GM23338 (cell line): Measurements from ENCODE around the gene ENDOV.

Experiments
- EZH2 ChIP-seq: fragments of 200-600 bp; sonication (generic); IDR thresholded peaks from one replicate; pipeline ENCODE4 v1.8.0; 2017; ENCODE audit warnings: antibody characterized with exemption, mild to moderate bottlenecking, low read depth; ENCODE audit not compliant: unreplicated experiment
- POLR2AphosphoS5 ChIP-seq: IDR thresholded peaks from 2 replicates; pipeline ENCODE4 v1.6.1; 2016; ENCODE audit warnings: antibody characterized with exemption, low read depth
- TF ChIP-seq, protein P1 (sequence below), 2 experiments: fragments of 200-600 bp in 1 of 2; sonication (generic) in 1 of 2; conservative IDR thresholded peaks; 2 replicates each; pipeline versions ENCODE4 v1.5.1 to v1.6.1; 2016 to 2017; ENCODE audit warnings: antibody characterized with exemption in 2 of 2, low read depth in 2 of 2, mild to moderate bottlenecking in 2 of 2, moderate library complexity in 1 of 2

DNA sequence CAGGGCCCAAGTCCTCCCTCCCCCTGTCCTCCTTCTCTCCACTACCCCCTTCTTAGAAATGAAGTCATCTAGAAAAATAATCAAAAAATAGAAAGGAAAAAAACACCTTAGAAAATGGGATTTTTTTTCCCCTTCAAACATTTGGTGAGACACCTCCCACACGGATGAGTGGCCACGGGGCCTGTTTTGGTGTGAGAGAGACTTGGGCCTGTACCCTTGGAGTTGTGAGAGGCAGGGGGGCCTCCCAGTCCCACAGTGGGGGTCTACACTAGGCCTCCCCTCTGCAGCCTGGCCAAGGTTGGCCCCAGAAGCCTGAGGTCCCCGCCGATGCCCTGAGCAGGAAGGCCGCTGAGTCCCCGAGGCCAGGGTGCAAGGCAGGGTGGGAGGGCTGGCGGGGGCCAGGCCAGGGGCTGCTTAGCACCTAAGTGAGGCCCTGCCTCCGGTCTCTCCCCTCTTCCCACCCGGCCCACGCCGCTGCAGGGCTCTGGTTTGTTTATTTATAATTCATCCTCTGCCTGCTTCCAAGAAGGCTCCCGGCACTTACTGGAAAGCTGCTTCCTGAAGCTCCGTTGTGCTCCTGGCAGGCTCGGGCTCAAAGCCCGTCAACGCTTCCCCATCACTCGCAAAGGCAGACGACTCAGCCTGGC lies 35.1 kb downstream of the ENDOV start:
- TF ChIP-seq, protein P1, sequence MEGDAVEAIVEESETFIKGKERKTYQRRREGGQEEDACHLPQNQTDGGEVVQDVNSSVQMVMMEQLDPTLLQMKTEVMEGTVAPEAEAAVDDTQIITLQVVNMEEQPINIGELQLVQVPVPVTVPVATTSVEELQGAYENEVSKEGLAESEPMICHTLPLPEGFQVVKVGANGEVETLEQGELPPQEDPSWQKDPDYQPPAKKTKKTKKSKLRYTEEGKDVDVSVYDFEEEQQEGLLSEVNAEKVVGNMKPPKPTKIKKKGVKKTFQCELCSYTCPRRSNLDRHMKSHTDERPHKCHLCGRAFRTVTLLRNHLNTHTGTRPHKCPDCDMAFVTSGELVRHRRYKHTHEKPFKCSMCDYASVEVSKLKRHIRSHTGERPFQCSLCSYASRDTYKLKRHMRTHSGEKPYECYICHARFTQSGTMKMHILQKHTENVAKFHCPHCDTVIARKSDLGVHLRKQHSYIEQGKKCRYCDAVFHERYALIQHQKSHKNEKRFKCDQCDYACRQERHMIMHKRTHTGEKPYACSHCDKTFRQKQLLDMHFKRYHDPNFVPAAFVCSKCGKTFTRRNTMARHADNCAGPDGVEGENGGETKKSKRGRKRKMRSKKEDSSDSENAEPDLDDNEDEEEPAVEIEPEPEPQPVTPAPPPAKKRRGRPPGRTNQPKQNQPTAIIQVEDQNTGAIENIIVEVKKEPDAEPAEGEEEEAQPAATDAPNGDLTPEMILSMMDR (conservative IDR thresholded peaks at IDR 0.05; ENCODE audit: low read depth in 2 of 2) = no peak
- no peak for TF ChIP-seq EZH2
- no peak for TF ChIP-seq POLR2AphosphoS5
